Stimulated activated naive CD8-positive, alpha-beta T cell treated with anti-CD3 and anti-CD28 coated beads, Interleukin-15, Interleukin-2, amounts not matched to agents 100 U/mL and 50 U/mL, for 24 hours (primary cell): ENCODE measurements around the gene TBX21.
"Not testable (repeated sequence)": the region's sequence is repeated elsewhere in the genome, so short reads cannot be mapped to it uniquely, and the experiment has no call there.

Experiments used
- ATAC-seq: fragments of 150-1000 bp; cut with Tn5 transposase; one replicate; pipeline ENCODE4 v1.10.0; 2021
- DNase-seq: peaks from one replicate; pipeline ENCODE4 v3.0.0; 2021

Gene TBX21

GRCh38 chr17:47732399-47733046, 513 bp upstream of the TBX21 start:
- peak; percentile 30 for DNase-seq

GRCh38 chr17:47733674-47734410, 806 bp downstream of the TBX21 start:
- peak; percentile 33 for DNase-seq
- ATAC-seq = no peak

More at GRCh38 chr17:47732399-47733046, 513 bp upstream of the TBX21 start:
- ATAC-seq = no peak

GRCh38 chr17:47735139-47735464, 2.1 kb downstream of the TBX21 start:
- DNase-seq = no peak
- ATAC-seq = no peak

GRCh38 chr17:47735536-47736011, 2.5 kb downstream of the TBX21 start:
- peak; percentile 43 for DNase-seq
- peak; percentile 30 for ATAC-seq

GRCh38 chr17:47736501-47737495, 3.8 kb downstream of the TBX21 start:
- ATAC-seq (no peak), DNase-seq (no peak)

GRCh38 chr17:47738178-47738577, 5.1 kb downstream of the TBX21 start:
- DNase-seq (no peak), ATAC-seq (no peak)

- ATAC-seq (no peak), DNase-seq (no peak)
Measured at GRCh38 chr17:47739150-47739549, 6.1 kb downstream of the TBX21 start.

GRCh38 chr17:47739945-47740344, 6.9 kb downstream of the TBX21 start:
- not testable (repeated sequence) for DNase-seq, ATAC-seq

GRCh38 chr17:47741109-47741792, 8.2 kb downstream of the TBX21 start:
- peak; percentile 40 for ATAC-seq
- DNase-seq = no peak

GRCh38 chr17:47741793-47742145, 8.7 kb downstream of the TBX21 start:
- ATAC-seq = no peak
- no peak for DNase-seq

GRCh38 chr17:47742319-47743181, 9.5 kb downstream of the TBX21 start:
- DNase-seq = peak; percentile 64
- peak; percentile 19 for ATAC-seq

GRCh38 chr17:47744168-47745036, 11.4 kb downstream of the TBX21 start:
- ATAC-seq (no peak), DNase-seq (no peak)

- DNase-seq (no peak), ATAC-seq (no peak)
Measured at GRCh38 chr17:47745037-47745380, 12.0 kb downstream of the TBX21 start.

GRCh38 chr17:47751471-47751870, 18.4 kb downstream of the TBX21 start:
- ATAC-seq (no peak), DNase-seq (no peak)

- ATAC-seq (no peak), DNase-seq (no peak)
Measured at GRCh38 chr17:47757386-47757785, 24.4 kb downstream of the TBX21 start.

- no peak for DNase-seq
- no peak for ATAC-seq
Measured at GRCh38 chr17:47760409-47761140, 27.5 kb downstream of the TBX21 start.

- DNase-seq = no peak
- no peak for ATAC-seq
Measured at GRCh38 chr17:47762728-47763127, 29.7 kb downstream of the TBX21 start.

GRCh38 chr17:47763913-47764582, 31.0 kb downstream of the TBX21 start:
- DNase-seq (no peak), ATAC-seq (no peak)

- not testable (repeated sequence) for DNase-seq, ATAC-seq
Measured at GRCh38 chr17:47773649-47774048, 40.6 kb downstream of the TBX21 start.
